ENCODE results near the gene PDE3A.

DNA sequence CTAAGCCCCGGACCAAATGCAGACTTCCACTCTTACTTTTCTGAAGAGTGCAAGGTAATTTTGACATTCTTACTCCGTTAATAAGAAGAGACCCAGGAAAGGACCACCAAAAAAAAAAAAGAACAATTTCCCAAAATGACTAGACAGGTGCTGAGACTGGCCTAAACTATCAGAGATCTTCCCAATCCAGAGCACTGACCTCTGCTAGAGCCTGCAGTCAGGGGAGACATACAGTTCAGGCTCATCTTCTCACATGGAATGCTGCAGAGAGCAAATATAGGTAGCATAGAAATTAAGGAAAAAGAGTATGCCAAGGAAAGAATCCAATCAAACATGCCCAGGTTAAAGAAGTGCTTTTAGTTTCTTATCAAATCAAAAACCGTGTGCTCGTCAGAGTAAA, 177.9 kb downstream of the PDE3A start:
- TF ChIP-seq, protein P1, sequence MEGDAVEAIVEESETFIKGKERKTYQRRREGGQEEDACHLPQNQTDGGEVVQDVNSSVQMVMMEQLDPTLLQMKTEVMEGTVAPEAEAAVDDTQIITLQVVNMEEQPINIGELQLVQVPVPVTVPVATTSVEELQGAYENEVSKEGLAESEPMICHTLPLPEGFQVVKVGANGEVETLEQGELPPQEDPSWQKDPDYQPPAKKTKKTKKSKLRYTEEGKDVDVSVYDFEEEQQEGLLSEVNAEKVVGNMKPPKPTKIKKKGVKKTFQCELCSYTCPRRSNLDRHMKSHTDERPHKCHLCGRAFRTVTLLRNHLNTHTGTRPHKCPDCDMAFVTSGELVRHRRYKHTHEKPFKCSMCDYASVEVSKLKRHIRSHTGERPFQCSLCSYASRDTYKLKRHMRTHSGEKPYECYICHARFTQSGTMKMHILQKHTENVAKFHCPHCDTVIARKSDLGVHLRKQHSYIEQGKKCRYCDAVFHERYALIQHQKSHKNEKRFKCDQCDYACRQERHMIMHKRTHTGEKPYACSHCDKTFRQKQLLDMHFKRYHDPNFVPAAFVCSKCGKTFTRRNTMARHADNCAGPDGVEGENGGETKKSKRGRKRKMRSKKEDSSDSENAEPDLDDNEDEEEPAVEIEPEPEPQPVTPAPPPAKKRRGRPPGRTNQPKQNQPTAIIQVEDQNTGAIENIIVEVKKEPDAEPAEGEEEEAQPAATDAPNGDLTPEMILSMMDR (IDR thresholded peaks at IDR 0.05 in 2 of 3, conservative IDR thresholded peaks at IDR 0.05 in 1 of 3; ENCODE audit: borderline replicate concordance in 1 of 3, insufficient read depth in 1 of 3, low read depth in 2 of 3, low read length in 2 of 3) = no peak
- no peak for TF ChIP-seq POLR2AphosphoS5 (IDR thresholded peaks at IDR 0.05; ENCODE audit: low read depth, low read length)
- no peak for TF ChIP-seq SRF (IDR thresholded peaks at IDR 0.05; ENCODE audit: low read depth)
- no peak for TF ChIP-seq SP1 (IDR thresholded peaks at IDR 0.05; ENCODE audit: low read depth)
- TF ChIP-seq YY1 (IDR thresholded peaks at IDR 0.05; ENCODE audit: extremely low read depth, insufficient replicate concordance, low read depth, low read length) = no peak
- TF ChIP-seq POLR2A (IDR thresholded peaks at IDR 0.05; ENCODE audit: borderline replicate concordance, extremely low read depth, insufficient read depth, insufficient read length) = no peak
- no peak for TF ChIP-seq CEBPB (IDR thresholded peaks at IDR 0.05; ENCODE audit: low read depth)
- no peak for TF ChIP-seq ELF1 (IDR thresholded peaks at IDR 0.05; ENCODE audit: borderline replicate concordance, low read depth)
- no peak for TF ChIP-seq JUND (IDR thresholded peaks at IDR 0.05)

Measured in HCT116 (cell line).